Right renal cortex interstitium (tissue), 3 donors: ENCODE data around the gene YWHAG. TPM values are rescaled to one million over a fixed set of nuclear protein-coding genes. Genes with fewer than 3 reads are reported as not detected.
A peak's percentile ranks its signal among the peaks of the same experiment; 100 is the strongest.
"Not testable (repeated sequence)": the region's sequence is repeated elsewhere in the genome, so short reads cannot be mapped to it uniquely, and the experiment has no call there.

Source experiments
- DNase-seq, 3 donors: peaks; one replicate each; pipeline ENCODE4 v3.0.0-alpha.2; 2013; ENCODE audit warnings: low read depth in 3 of 3, low spot score in 2 of 3
- polyA plus RNA-seq, 3 donors: library from polyadenylated mRNA; unstranded; fragments of 120-200 nt; gene quantifications; one replicate each; pipeline ENCODE4 v1.2.1, GENCODE V29; 2013; ENCODE audit not compliant: insufficient read length in 3 of 3

The YWHAG gene
- polyA plus RNA-seq, 3 donors: 128 to 134 (median 130) TPM

DNA sequence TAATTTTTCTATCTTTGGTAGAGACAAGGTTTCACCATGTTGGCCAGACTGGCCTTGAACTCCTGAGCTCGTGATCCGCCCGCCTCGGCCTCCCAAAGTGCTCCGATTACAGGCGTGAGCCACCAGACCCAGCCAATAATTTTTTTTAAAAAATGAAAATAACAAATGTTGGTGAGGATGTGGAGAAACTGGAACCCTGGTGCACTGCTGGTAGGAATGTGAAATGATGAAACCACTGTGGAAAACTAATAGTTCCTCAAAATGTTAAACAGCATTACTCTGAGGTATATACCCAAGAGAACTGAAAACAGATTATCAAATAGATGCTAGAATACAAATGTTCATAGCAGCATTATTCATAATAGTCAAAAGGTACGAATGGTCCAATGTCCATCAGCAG lies 23.0 kb upstream of the YWHAG start:
- no peak for DNase-seq

DNA sequence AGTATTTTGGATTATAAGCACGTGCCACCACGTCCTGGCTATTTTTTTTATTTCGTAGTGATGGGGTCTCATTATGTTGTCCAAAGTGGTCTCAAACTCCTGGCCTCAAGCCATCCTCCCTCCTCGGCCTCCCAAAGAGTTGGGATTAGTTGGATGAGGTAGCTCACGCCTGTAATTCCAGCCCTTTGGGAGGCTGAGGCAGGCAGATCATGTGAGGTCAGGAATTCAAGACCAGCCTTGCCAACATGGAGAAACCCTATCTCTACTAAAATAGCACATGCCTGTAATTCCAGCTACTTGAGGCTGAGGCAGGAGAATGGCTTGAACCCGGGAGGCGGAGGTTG lies 21.8 kb upstream of the YWHAG start:
- no peak for DNase-seq

GRCh38 chr7:76377186-76377918 lies 18.6 kb upstream of the YWHAG start:
- no peak for DNase-seq

GRCh38 chr7:76375251-76375650 lies 16.5 kb upstream of the YWHAG start:
- no peak for DNase-seq

DNA sequence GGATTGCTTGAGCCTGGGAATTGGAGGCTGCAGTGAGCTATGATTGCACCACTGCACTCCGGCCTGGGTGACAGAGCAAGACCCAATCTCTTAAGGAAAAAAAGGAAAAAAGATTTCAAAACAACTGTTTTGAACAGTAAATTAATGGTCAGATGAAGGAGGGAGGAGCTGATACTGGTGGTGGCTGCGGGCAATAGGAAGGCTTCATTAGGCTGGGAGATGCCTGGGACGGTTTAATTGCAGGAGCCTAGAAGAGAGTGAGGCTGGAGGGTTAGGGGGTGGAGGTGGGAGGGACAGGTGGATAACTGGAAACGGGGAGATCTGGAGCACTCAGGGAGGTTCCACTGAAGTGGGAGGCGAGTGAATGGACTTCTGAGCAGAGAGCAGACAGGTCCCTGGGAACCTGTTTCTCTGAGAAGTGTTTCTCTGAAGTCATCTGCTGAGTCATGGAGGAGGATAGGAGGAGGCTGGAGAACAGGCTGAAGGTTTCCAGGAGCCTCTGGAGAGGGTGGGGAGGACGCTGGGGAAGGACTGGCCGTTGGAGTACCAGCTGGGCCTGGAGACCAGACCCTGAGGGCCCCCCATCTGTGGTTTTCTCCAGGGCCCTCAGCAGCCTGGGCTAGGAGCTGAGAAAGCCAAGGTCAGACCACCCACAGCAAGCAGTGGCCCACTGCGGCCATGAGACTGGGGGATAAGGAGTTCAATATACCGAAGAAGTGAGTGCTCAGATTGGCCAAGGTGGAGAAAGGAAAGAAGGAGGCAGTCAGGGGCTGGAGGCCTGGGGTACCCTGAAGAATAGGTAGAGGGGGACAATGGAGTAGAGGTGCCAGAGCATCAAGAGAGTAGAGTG lies 14.4 kb upstream of the YWHAG start:
- no peak for DNase-seq

DNA sequence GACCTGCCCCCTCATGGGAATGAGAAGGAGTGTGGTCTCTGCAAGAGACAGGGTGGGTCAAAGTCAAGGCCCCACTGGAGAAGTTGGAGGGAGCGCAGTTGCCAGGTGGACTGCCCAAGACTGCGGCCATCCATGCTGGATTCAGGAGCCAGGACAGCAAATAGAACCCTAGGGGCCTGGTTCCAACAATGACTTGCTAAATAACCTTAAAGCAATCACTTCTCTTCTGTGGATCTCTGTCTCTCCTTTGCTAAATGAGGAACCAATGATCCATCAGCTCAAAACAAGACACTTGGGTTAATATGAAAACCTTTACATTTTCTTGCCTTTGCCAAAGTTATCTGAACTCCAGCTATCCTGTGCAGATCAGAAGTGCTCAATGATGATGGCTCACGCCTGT lies 12.6 kb upstream of the YWHAG start:
- DNase-seq: no peak

DNA sequence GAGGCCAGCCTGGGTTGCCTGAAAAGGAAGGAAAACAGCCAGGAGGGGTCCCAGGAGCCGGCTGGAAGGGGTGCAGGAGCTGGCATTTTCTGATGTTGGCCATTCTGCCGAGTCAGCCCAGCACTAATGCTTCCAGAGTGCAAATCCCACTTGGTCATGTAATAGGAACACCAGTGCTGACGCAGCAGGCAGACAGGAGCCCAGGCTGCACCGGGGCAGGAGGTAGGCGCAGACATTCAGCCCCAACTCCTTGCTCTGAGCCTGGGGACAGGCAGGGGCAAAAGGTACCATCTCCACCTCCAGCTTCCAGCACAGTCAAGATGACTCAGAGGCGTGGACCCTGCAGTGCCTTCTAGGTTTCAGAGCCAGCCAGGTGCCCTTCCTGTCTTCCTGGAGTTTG lies 10.2 kb upstream of the YWHAG start:
- DNase-seq: no peak

- DNase-seq: no peak
Observed at GRCh38 chr7:76368190-76368589, 9.4 kb upstream of the YWHAG start.

GRCh38 chr7:76364198-76364584 lies 5.4 kb upstream of the YWHAG start:
- DNase-seq: no peak

DNA sequence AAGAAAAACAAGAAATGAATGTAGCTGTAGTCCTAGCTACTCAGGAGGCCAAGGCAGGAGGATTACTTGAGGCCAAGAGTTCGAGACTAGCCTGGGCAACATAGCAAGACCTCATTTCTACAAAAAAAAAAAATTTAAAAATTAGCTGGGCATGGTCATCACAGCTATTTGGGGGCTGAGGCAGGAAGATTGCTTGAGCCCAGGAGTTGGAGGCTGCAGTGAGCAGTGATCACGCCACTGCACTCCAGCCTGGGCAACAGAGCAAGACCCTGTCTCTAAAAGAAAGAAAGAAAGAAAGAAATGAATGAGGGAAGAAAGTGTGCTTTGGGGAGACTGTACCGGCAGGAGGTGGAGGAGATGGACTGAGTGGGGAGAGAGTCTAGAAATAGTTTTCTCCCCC lies 5.0 kb upstream of the YWHAG start:
- DNase-seq: not testable (repeated sequence)

DNA sequence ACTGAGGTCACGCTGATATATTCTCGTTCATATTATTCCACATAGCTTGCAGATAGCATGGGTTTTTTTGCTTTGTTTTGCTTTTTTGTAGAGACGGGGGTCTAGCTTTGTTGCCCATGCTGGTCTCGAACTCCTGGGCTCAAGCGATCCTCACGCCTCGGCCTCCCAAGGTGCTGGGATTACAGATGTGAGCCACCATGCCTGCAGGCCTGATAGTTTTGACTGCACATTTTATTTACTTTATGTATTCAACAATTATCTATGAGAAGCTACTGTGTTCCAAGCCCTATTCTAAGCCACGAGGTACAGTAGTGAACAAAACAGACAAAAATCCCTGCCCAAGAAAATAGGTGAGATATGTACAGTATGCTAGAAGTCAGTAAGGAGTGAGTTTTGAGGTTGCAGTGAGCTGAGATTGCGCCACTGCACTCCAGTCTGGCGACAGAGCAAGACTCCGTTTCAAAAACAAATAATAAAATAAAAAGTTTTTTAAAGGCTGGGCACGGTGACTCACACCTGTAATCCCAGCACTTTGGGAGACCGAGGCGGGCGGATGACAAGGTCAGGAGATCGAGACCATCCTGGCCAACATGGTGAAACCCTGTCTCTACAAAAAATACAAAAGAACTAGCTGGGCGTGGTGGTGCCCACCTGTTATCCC lies 1.3 kb upstream of the YWHAG start:
- no peak for DNase-seq

DNA sequence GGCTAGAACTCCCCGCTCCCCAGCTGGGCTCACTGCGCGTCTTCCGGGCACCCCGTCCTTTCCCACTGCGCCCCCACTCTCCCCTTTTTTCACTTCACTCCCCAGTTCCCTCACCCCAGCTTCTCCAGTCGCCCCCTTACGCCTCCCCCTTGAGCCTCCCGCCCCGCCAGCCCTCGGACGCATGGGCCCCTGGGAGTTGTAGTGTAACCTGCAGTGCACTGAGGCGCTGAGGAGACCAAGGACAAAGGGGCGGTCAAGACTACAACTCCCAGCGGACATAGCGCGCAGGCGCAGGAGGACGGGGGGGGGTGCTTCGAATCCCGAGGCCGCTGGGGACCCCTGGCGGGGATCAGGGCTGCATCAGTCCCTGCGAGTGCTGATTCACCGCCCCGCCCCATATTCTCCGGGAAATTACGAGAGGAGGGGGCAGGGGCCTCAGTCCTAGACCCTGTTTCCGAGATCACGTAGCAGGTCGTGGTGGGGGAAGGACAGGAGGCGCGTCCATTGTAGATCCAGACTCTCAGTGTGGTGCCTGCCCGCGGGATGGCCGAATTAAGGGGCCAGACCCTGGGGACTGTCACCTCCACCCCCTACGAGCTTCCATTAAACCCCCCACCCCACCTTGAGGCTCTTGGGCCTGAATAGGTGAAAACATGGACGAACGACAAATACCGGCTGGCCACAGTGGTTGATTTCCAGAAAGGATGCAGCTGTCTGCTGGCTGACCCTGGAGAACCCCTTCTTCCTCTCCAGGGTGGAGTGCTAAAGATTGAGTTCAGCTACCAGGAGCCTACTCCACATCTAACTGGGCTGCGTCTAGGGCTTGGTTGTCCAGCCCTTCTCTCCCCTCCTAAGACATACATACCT lies 553 bp upstream of the YWHAG start:
- DNase-seq: peak; percentile 91 to 96 (median 95)

- peak in 2 of 3 donors; percentile 45 to 51 for DNase-seq
Observed at GRCh38 chr7:76358011-76358480, 745 bp downstream of the YWHAG start.

GRCh38 chr7:76357475-76358010 lies 1.2 kb downstream of the YWHAG start:
- DNase-seq: no peak

DNA sequence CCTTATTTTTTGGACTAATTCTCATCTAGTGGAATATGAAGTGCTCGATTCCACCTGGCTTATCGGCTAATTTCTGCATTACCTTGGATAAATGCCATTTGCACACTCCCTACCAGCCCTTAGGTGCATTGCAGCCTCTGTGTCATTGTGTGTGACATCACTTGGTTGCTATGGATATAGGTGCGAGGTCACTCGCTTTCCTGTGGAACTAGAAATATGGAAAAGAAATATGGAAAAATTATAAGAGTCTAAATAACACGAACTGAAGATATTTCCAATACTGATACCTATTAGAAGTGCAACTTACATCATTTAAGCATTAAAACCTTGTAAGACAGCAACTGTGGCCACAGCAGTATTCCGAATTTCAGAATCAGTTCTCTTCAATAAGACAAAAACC lies 2.0 kb downstream of the YWHAG start:
- no peak for DNase-seq

DNA sequence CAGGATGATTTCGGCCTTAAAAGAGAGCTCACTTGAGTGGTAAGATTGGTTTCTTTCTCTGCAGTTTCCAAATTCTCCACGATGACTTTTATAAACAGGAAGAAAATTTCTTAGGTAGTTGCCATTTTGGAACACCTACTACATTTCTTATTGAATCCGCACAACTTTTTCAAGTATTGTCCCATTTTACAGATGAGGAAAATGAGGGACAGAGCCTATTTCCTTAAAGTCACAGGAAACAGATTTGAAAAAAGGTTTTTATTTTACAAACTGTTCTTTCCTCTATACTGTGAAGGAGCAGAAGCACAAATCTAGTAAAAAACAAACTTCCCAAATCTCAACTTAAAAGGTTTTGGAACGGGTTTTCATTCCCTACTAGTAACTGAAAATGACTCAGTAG lies 2.7 kb downstream of the YWHAG start:
- DNase-seq: no peak

DNA sequence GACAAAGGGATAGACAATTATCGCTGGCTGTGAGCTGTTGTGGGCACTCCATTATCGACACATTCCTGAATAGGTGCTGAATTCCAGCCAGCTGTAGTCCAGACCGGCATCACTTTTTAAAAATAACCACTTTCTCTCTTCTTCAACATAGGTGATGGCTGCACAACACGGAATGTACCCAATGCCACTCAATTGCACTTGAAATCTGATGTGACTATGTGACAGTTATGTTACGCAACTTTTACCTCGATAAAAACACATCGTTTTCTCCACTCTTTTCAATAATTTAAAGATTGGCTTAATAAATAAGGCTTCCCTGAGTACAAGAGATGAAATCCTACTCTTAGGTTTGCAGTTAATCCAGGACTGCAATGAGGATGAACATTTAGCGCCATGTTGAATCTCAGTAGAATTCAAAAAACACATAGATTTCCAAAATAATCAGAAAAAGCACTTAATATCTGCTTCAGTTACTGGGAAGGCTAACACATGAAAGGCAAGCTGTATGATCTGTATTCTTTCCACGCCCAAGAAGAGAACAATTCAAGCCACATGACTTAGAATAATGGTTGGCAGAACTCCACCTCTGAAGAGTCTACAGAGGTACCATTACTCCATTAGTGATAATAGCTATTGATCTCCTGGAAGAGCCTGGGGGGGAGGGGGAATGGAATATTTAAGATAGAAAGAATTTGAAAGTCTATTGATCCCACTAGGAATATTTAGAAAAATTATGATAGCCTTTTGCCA lies 3.6 kb downstream of the YWHAG start:
- no peak for DNase-seq

DNA sequence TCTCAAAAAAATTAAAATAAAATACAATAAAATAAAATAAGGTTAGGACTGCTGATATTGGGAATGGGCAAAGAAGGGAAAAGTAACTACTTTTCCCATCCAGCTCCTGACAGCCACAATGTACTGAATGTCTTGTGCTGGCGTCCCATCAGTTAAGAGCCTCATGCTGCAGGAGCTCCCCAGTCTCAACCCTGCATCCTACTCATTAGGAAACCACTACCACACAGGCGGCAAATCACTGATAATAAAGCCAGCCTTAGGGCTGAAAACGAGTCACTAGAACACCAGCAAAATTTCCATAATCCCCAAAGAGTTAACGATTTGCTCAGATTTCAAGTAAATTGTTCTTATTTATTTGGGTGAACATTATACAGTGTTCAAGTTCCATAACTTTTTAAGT lies 4.3 kb downstream of the YWHAG start:
- DNase-seq: no peak

DNA sequence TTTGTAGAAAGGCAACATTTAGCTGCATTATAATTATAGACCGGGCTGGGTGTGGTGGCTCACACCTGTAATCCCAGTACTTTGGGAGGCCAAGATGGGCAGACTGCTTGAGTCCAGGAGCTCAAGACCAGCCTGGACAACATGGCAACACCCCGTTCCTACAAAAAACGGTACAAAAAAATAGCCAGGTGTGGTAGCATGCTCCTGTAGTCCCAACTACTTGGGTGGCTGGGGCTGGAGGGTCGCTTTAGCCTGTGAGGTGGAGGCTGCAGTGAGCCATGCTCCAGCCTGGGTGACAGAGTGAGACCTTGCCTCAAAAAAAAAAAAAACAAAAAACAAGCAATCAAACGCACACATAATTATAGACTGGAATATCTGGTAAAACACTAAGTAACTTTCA lies 5.0 kb downstream of the YWHAG start:
- no peak for DNase-seq

DNA sequence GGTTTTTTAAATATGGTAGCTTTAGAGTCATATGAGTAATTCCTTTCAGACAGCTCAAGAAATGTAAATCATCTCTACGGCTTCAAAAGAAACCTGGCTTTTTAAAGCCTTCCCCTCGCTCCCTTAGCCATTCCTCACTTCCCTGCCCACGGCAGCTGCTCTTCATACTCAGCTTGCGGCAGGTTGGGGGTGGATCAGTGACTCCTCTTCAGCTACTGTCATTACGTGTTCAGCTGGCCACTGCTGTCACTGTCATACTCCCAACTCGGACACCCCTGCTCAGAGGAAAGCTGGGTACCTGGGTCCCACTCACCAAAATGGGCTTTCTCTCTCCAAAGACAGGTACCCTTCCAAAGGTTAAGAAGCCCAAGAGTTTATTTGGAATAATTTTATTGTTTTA lies 6.6 kb downstream of the YWHAG start:
- DNase-seq: no peak
